Gastroesophageal sphincter (tissue), 3 donors: Measurements from ENCODE around the gene MAP3K4.

ENCODE experiments used
- POLR2A ChIP-seq, 2 donors: fragments of 450-650 bp; IDR thresholded peaks; one replicate each; pipeline ENCODE4 v1.6.1; 2017; ENCODE audit warnings: antibody characterized with exemption in 2 of 2, mild to moderate bottlenecking in 2 of 2, moderate library complexity in 1 of 2
- POLR2AphosphoS5 ChIP-seq: sonication (generic); formaldehyde crosslinking; IDR thresholded peaks from one replicate; pipeline ENCODE4 v1.6.1; 2017; ENCODE audit warnings: antibody characterized with exemption
- TF ChIP-seq, protein P1 (sequence below), 4 experiments: fragments of 200-600 bp in 2 of 4; fragments of 450-650 bp in 2 of 4; sonication (generic) in 1 of 4; IDR thresholded peaks; one replicate each; pipeline ENCODE4 v1.5.1; 2017 to 2019; ENCODE audit warnings: antibody characterized with exemption in 4 of 4, mild to moderate bottlenecking in 2 of 4, moderate library complexity in 2 of 4

DNA sequence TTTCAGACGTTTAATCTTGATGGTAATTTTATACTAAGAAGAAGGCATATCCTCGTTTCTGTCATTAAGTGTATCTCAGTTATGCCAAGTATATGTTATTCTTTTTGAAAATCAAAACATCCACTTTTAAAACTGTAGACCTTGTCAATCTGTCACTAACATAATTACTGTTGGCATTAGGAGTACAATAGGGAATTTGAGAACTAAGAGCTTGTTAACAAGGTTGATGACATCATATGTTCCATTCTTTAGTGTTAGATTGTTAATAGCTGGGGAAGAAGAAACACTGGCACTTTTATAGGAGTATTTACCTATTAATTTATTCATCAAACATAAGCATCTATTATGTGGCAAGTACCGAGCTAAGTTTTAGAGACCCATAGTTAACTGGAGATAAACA, 76.2 kb downstream of the MAP3K4 start:
- TF ChIP-seq POLR2AphosphoS5 (no peak), POLR2A (IDR thresholded peaks at IDR 0.05) (no peak)
- TF ChIP-seq, protein P1, sequence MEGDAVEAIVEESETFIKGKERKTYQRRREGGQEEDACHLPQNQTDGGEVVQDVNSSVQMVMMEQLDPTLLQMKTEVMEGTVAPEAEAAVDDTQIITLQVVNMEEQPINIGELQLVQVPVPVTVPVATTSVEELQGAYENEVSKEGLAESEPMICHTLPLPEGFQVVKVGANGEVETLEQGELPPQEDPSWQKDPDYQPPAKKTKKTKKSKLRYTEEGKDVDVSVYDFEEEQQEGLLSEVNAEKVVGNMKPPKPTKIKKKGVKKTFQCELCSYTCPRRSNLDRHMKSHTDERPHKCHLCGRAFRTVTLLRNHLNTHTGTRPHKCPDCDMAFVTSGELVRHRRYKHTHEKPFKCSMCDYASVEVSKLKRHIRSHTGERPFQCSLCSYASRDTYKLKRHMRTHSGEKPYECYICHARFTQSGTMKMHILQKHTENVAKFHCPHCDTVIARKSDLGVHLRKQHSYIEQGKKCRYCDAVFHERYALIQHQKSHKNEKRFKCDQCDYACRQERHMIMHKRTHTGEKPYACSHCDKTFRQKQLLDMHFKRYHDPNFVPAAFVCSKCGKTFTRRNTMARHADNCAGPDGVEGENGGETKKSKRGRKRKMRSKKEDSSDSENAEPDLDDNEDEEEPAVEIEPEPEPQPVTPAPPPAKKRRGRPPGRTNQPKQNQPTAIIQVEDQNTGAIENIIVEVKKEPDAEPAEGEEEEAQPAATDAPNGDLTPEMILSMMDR (IDR thresholded peaks at IDR 0.05) = no peak
